Measurements from ENCODE around the gene TSPYL4. TPM values are rescaled to one million over a fixed set of nuclear protein-coding genes. Genes with fewer than 3 reads are reported as not detected.

Gene TSPYL4
- 2.9 and 3.0 TPM in 2 replicates for total RNA-seq

GRCh38 chr6:116253505-116254296 is at the start of gene TSPYL4:
TSPYL4 (minus strand) TSS chr6:116254075; CDS start chr6:116254008, 67 bp downstream.

GRCh38 chr6:116279232-116280160 is 25.6 kb upstream of the TSPYL4 start, which contains the start of gene TSPYL1:
TSPYL1 (minus strand) TSS chr6:116279930; CDS start chr6:116279830, 100 bp downstream.

Other genes with a start within 250 kb of the TSPYL4 start
- gene FRK, start 193.2 kb downstream of the TSPYL4 start, total RNA-seq: 2.8 and 4.8 TPM in 2 replicates
- 6.4 and 6.5 TPM in 2 replicates for gene NT5DC1, start 153.2 kb downstream of the TSPYL4 start, total RNA-seq
- 0.24 TPM in 1 of 2 replicates, not detected in the other for gene COL10A1, start 127.9 kb downstream of the TSPYL4 start, total RNA-seq
- gene TSPYL1, start 25.9 kb upstream of the TSPYL4 start, total RNA-seq: 61.9 and 68.4 TPM in 2 replicates
- gene DSE, start 116.9 kb upstream of the TSPYL4 start, total RNA-seq: 113 and 202 TPM in 2 replicates
- gene CALHM6, start 207.3 kb upstream of the TSPYL4 start, total RNA-seq: 1.3 and 1.4 TPM in 2 replicates